Measurements from ENCODE around the gene RSPH10B. TPM values are rescaled to one million over a fixed set of nuclear protein-coding genes. Genes with fewer than 3 reads are reported as not detected.

The RSPH10B gene
- total and polyA plus RNA-seq, 2 of the 8 experiments (the other 6 are each of a cell fraction or from before 2014, with no cell fraction given), result 0.17 to 0.45 TPM

DNA sequence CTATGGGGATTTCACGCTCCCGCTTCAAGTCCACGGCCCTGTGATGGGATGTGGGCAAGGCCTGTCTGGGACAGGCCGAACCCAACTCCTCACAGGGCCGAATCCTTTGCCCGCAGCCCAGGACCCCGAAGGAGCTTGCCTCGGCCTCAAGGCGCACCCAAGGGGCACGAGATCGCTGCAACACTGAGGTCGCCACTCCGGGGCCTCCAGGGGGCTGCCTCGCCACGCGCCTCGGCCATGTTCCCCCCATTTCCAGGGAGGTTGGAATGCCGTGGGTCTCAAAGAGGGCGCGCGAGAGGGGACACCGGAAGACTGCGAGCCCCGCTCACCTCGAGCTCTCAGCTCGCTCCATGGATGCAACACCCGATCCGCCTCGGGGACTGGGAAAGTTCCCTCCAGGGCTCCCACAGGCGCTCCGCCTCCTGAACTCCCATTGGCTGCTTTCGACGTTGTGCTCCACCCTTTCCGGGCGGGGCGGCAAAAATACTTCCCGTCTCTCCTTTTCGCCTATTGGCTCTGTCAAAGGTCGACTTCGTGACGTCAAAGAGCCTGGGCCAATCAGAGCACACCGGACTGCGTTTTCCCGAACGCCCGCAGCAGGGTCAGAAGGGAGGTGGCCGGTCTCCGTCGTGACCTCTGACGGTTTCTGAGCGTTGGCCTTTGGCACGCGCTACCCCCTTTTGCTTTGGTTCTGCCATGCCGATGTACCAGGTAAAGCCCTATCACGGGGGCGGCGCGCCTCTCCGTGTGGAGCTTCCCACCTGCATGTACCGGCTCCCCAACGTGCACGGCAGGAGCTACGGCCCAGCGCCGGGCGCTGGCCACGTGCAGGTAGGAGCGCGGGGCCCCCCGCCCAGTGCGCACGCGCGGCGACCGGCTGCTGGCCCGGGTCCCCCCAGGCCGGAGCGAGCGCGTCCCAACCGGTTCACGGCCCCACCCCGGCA, 38.5 kb upstream of the RSPH10B start, which contains the start of the genes AIMP2 and PMS2 (continued):
- no peak for TF ChIP-seq CTBP2 (IDR thresholded peaks at IDR 0.05; ENCODE audit: borderline replicate concordance, insufficient read depth, insufficient read length, low read length)
- TF ChIP-seq TBP (IDR thresholded peaks at IDR 0.05; ENCODE audit: low read depth, low read length), result peak; percentile 89
- TF ChIP-seq YY1 (IDR thresholded peaks at IDR 0.05; ENCODE audit: low read depth, low read length), result peak; percentile 51; the same call in 1 of the 2 replicates
- no peak for TF ChIP-seq BCL11A (IDR thresholded peaks at IDR 0.05; ENCODE audit: low read depth in 2 of 2, low read length in 2 of 2)
- TF ChIP-seq KDM4A (IDR thresholded peaks at IDR 0.05; ENCODE audit: low read depth, low read length, severe bottlenecking), result peak; percentile 57
- TF ChIP-seq, protein P1, sequence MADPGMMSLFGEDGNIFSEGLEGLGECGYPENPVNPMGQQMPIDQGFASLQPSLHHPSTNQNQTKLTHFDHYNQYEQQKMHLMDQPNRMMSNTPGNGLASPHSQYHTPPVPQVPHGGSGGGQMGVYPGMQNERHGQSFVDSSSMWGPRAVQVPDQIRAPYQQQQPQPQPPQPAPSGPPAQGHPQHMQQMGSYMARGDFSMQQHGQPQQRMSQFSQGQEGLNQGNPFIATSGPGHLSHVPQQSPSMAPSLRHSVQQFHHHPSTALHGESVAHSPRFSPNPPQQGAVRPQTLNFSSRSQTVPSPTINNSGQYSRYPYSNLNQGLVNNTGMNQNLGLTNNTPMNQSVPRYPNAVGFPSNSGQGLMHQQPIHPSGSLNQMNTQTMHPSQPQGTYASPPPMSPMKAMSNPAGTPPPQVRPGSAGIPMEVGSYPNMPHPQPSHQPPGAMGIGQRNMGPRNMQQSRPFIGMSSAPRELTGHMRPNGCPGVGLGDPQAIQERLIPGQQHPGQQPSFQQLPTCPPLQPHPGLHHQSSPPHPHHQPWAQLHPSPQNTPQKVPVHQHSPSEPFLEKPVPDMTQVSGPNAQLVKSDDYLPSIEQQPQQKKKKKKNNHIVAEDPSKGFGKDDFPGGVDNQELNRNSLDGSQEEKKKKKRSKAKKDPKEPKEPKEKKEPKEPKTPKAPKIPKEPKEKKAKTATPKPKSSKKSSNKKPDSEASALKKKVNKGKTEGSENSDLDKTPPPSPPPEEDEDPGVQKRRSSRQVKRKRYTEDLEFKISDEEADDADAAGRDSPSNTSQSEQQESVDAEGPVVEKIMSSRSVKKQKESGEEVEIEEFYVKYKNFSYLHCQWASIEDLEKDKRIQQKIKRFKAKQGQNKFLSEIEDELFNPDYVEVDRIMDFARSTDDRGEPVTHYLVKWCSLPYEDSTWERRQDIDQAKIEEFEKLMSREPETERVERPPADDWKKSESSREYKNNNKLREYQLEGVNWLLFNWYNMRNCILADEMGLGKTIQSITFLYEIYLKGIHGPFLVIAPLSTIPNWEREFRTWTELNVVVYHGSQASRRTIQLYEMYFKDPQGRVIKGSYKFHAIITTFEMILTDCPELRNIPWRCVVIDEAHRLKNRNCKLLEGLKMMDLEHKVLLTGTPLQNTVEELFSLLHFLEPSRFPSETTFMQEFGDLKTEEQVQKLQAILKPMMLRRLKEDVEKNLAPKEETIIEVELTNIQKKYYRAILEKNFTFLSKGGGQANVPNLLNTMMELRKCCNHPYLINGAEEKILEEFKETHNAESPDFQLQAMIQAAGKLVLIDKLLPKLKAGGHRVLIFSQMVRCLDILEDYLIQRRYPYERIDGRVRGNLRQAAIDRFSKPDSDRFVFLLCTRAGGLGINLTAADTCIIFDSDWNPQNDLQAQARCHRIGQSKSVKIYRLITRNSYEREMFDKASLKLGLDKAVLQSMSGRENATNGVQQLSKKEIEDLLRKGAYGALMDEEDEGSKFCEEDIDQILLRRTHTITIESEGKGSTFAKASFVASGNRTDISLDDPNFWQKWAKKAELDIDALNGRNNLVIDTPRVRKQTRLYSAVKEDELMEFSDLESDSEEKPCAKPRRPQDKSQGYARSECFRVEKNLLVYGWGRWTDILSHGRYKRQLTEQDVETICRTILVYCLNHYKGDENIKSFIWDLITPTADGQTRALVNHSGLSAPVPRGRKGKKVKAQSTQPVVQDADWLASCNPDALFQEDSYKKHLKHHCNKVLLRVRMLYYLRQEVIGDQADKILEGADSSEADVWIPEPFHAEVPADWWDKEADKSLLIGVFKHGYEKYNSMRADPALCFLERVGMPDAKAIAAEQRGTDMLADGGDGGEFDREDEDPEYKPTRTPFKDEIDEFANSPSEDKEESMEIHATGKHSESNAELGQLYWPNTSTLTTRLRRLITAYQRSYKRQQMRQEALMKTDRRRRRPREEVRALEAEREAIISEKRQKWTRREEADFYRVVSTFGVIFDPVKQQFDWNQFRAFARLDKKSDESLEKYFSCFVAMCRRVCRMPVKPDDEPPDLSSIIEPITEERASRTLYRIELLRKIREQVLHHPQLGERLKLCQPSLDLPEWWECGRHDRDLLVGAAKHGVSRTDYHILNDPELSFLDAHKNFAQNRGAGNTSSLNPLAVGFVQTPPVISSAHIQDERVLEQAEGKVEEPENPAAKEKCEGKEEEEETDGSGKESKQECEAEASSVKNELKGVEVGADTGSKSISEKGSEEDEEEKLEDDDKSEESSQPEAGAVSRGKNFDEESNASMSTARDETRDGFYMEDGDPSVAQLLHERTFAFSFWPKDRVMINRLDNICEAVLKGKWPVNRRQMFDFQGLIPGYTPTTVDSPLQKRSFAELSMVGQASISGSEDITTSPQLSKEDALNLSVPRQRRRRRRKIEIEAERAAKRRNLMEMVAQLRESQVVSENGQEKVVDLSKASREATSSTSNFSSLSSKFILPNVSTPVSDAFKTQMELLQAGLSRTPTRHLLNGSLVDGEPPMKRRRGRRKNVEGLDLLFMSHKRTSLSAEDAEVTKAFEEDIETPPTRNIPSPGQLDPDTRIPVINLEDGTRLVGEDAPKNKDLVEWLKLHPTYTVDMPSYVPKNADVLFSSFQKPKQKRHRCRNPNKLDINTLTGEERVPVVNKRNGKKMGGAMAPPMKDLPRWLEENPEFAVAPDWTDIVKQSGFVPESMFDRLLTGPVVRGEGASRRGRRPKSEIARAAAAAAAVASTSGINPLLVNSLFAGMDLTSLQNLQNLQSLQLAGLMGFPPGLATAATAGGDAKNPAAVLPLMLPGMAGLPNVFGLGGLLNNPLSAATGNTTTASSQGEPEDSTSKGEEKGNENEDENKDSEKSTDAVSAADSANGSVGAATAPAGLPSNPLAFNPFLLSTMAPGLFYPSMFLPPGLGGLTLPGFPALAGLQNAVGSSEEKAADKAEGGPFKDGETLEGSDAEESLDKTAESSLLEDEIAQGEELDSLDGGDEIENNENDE (IDR thresholded peaks at IDR 0.05; ENCODE audit: insufficient replicate concordance, low read length), result no peak
- TF ChIP-seq CBX8 (IDR thresholded peaks at IDR 0.05; ENCODE audit: borderline replicate concordance, low read depth, low read length), result no peak
- TF ChIP-seq POLR2AphosphoS5 (IDR thresholded peaks at IDR 0.05; ENCODE audit: low read depth, low read length), result peak; percentile 98
- peak in 1 of 2 experiments; percentile 82; a peak in 2 of 4 replicates for TF ChIP-seq HDAC2 (IDR thresholded peaks at IDR 0.05; ENCODE audit: borderline replicate concordance in 1 of 2, low read depth in 2 of 2, low read length in 2 of 2)
